KMS-11 (cell line): Measurements from ENCODE around the gene IL1R1.

Source experiments
- H2AFZ ChIP-seq: fragments of 200-600 bp; sonication (generic); 2 replicates; pipeline ENCODE4 v1.6.1; 2016; ENCODE audit warnings: antibody characterized with exemption, mixed run types, low read depth
- H3K27ac ChIP-seq: fragments of 200-600 bp; sonication (generic); 2 replicates; pipeline ENCODE4 v1.6.1; 2016; ENCODE audit warnings: mild to moderate bottlenecking, mixed run types
- H3K27me3 ChIP-seq: fragments of 200-600 bp; sonication (generic); 2 replicates; pipeline ENCODE4 v1.6.1; 2017; ENCODE audit warnings: mild to moderate bottlenecking, low read depth, mixed run types, moderate library complexity; ENCODE audit not compliant: insufficient read depth
- H3K36me3 ChIP-seq: fragments of 200-600 bp; sonication (generic); 2 replicates; pipeline ENCODE4 v1.6.1; 2017; ENCODE audit warnings: mild to moderate bottlenecking, mixed run types; ENCODE audit not compliant: insufficient read depth
- H3K4me1 ChIP-seq: fragments of 200-600 bp; sonication (generic); 2 replicates; pipeline ENCODE4 v1.6.1; 2016; ENCODE audit warnings: mild to moderate bottlenecking, low read depth, mixed run types; ENCODE audit not compliant: poor library complexity, severe bottlenecking
- H3K4me2 ChIP-seq: fragments of 200-600 bp; sonication (generic); 2 replicates; pipeline ENCODE4 v1.7.0; 2016; ENCODE audit warnings: mild to moderate bottlenecking, mixed run types
- H3K4me3 ChIP-seq: fragments of 200-600 bp; sonication (generic); IDR thresholded peaks from 2 replicates; pipeline ENCODE4 v1.6.1; 2017; ENCODE audit warnings: low read depth, low read length, mixed read lengths; ENCODE audit not compliant: insufficient read depth
- H3K79me2 ChIP-seq: fragments of 200-600 bp; sonication (generic); 2 replicates; pipeline ENCODE4 v1.6.1; 2016; ENCODE audit warnings: low read depth, mixed run types; ENCODE audit not compliant: insufficient read depth
- H3K9ac ChIP-seq: fragments of 200-600 bp; sonication (generic); 2 replicates; pipeline ENCODE4 v1.6.1; 2016; ENCODE audit warnings: mild to moderate bottlenecking, mixed run types
- H4K20me1 ChIP-seq: fragments of 200-600 bp; sonication (generic); 2 replicates; pipeline ENCODE4 v1.6.1; 2016; ENCODE audit warnings: mild to moderate bottlenecking, mixed run types; ENCODE audit not compliant: insufficient read depth
- TF ChIP-seq, protein P1 (sequence below): fragments of 200-600 bp; sonication (generic); conservative IDR thresholded peaks from 2 replicates; pipeline ENCODE4 v1.6.1; 2017; ENCODE audit warnings: low read depth, mild to moderate bottlenecking, antibody characterized with exemption, low read length, moderate library complexity, mixed read lengths

IL1R1 gene

DNA sequence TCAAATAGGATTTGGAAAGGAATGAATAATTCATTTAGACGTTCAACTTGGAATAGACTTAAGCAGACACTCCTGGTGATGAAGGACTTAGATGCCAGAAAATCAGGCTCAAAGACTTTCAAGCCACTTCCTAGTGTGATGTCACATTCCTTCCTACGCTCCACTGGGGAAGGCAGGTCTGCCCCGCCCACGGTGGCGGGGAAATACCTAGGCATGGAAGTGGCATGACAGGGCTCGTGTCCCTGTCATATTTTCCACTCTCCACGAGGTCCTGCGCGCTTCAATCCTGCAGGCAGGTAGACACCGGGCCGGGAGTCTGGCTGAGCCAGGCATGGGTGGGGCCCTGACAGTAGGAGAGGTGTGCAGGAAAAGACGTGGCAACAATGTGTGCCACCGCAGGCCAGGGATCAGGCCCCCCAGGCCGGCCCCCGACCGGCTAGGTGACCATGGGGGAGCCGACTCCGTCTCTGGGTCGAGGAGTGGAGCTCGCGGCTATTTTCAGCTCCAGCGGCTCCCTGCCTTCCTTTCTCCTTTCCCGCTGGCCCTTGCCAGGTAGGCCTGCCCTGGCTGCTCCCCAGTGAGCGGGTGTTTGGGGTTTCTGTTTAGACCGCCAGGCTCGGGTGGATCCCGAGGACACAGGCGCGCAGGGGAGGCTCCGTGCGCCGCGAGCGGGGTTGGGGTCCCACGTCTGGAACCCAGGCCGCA is 44.4 kb downstream of the IL1R1 start, which contains the start of gene IL1RL2:
TSS of gene IL1RL2 (plus strand) at position 233 of the 705 bp plus-strand sequence. CDS start 845 bp downstream, outside the sequence.
- H3K36me3 ChIP-seq: no peaks in the 10 kb centered on the region
- H3K4me1 ChIP-seq: no peaks in the 10 kb centered on the region
- H2AFZ ChIP-seq: no peak within 1 kb of the TSS
- TF ChIP-seq, protein P1, sequence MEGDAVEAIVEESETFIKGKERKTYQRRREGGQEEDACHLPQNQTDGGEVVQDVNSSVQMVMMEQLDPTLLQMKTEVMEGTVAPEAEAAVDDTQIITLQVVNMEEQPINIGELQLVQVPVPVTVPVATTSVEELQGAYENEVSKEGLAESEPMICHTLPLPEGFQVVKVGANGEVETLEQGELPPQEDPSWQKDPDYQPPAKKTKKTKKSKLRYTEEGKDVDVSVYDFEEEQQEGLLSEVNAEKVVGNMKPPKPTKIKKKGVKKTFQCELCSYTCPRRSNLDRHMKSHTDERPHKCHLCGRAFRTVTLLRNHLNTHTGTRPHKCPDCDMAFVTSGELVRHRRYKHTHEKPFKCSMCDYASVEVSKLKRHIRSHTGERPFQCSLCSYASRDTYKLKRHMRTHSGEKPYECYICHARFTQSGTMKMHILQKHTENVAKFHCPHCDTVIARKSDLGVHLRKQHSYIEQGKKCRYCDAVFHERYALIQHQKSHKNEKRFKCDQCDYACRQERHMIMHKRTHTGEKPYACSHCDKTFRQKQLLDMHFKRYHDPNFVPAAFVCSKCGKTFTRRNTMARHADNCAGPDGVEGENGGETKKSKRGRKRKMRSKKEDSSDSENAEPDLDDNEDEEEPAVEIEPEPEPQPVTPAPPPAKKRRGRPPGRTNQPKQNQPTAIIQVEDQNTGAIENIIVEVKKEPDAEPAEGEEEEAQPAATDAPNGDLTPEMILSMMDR: no peak
- no peaks in the 10 kb centered on the region for H3K27me3 ChIP-seq
- no peaks in the 10 kb centered on the region for H3K79me2 ChIP-seq
- no peak within 1 kb of the TSS for H3K27ac ChIP-seq
- no peaks in the 10 kb centered on the region for H4K20me1 ChIP-seq
- no peak within 1 kb of the TSS for H3K4me2 ChIP-seq
- H3K4me3 ChIP-seq: no peak within 1 kb of the TSS
- H3K9ac ChIP-seq: no peak within 1 kb of the TSS

DNA sequence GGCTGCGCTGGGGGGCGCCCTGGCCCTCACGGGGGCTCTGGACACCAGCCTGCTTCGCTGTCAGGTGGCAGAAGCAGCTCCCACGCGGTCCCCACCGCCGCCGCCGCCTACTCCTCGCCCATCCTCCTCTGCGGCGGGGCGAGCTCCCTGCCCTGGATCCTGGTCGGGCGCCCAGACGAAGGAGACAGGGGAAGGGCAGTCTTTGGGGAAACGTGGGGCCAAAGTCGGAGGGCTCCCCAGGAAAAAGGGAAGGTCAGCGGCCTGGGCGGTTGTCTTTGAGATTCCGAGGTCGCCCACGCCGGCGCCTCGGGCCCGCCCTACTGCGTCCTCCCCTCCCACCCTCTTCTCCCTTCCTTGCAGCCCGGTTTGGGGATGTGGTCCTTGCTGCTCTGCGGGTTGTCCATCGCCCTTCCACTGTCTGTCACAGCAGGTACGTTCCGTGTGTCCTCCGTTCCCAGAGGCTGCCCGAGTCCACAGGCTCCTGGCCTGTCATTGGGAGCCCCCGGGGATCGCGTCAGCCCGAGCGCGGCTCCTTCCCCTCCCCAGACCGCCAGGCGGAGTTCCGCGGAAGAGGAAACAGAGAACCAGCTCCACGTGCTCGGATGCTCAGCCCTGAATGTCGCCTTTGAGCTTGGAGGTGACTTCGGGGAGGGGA is 45.1 kb downstream of the IL1R1 start:
- Histone ChIP-seq H3K4me1 (no peaks in the 10 kb centered on the region), H4K20me1 (no peaks in the 10 kb centered on the region), H3K4me2 (no peak overlapping the region), H3K9ac (no peak overlapping the region), H3K79me2 (no peaks in the 10 kb centered on the region), H3K27ac (no peak overlapping the region), H3K36me3 (no peaks in the 10 kb centered on the region), H3K27me3 (no peaks in the 10 kb centered on the region), H2AFZ (no peak overlapping the region), H3K4me3 (no peak overlapping the region)
- TF ChIP-seq, protein P1: no peak

DNA sequence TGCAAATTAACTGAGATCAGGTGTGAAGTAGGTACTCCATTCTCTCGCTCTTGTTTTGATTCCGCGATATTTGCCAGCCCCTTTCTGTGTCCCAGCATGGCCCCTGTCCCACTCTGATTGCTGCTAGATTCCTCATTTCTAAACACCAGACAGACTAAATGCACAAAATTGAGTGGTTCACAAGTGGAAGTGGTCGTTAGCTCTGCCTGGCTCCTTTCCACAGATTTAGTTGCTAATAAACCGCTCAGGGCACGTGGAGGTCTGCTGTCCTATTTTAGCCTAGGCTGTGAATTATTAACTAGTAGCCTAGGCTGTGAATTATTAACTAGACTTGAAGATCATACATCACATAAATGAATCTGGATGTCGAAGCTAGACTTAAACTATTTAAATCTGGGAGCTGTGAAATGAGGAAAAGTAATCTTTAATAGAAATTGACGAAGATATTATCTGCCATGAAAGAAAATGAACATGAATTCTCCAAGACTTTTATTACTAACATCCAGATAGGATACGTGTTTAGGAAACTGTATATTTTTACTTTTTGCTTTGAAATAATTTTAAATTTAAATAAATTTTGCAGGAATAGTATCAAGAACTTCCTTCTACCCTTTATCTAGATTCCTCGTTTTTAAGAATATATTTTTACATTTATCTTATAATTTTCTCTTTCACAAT is 48.0 kb downstream of the IL1R1 start:
- no peaks in the 10 kb centered on the region for H4K20me1 ChIP-seq
- H3K4me1 ChIP-seq: no peaks in the 10 kb centered on the region
- no peak overlapping the region for H3K27ac ChIP-seq
- H2AFZ ChIP-seq: no peak overlapping the region
- no peaks in the 10 kb centered on the region for H3K36me3 ChIP-seq
- H3K9ac ChIP-seq: no peak overlapping the region
- no peak overlapping the region for H3K4me2 ChIP-seq
- H3K4me3 ChIP-seq: no peak overlapping the region
- no peaks in the 10 kb centered on the region for H3K79me2 ChIP-seq
- TF ChIP-seq, protein P1: no peak
- no peaks in the 10 kb centered on the region for H3K27me3 ChIP-seq

DNA sequence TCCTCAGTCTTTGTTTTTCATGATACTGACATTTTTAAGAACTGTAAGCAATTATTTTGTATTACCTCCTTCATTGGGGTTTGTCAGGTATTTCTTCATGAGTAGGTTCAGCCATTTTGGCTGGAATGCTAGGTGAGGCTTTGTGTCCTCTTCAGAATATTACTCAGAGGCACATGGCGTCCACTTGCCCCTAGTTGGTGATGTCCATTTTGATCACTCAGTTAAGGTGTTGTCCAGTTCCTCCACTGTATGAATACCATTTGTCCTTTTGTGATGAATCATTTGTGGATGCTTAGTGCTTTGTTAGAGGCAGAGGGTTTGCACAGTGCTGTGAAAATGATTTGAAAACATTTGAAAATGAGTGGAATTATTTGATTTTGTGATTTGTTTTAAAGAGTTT is 49.0 kb downstream of the IL1R1 start:
- H3K27ac ChIP-seq: no peak overlapping the region
- no peak overlapping the region for H3K4me2 ChIP-seq
- no peak overlapping the region for H3K9ac ChIP-seq
- no peaks in the 10 kb centered on the region for H3K27me3 ChIP-seq
- no peaks in the 10 kb centered on the region for H3K4me1 ChIP-seq
- TF ChIP-seq, protein P1: no peak
- no peaks in the 10 kb centered on the region for H3K79me2 ChIP-seq
- H3K4me3 ChIP-seq: no peak overlapping the region
- H4K20me1 ChIP-seq: no peaks in the 10 kb centered on the region
- H3K36me3 ChIP-seq: no peaks in the 10 kb centered on the region
- no peak overlapping the region for H2AFZ ChIP-seq
